CMK (cell line): ENCODE data around the gene FKRP.
"Not testable (repeated sequence)": the region's sequence is repeated elsewhere in the genome, so short reads cannot be mapped to it uniquely, and the experiment has no call there.

Experiments
- DNase-seq: peaks from one replicate; pipeline ENCODE4 v3.0.0-alpha.2; 2010; ENCODE audit warnings: low read depth

The FKRP gene

GRCh38 chr19:46786236-46787039 is 40.6 kb downstream of the FKRP start:
- peak; percentile 93 for DNase-seq

DNA sequence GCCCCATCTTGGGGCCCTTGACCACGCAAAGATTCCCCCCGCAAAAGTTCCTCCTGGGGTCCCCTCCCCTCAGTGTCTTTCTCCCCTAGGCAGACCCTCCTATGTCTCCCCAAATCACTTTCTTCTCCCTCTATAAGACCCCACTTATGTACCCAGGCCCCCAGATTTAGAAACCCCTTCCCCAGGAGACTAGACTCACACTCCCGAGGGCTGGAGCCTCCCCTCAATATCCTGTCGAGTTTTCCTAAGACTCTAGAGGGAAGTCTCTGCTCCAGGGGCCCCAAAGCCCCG is 41.1 kb downstream of the FKRP start:
- no peak for DNase-seq

GRCh38 chr19:46787331-46788261 is 41.7 kb downstream of the FKRP start:
- no peak for DNase-seq

DNA sequence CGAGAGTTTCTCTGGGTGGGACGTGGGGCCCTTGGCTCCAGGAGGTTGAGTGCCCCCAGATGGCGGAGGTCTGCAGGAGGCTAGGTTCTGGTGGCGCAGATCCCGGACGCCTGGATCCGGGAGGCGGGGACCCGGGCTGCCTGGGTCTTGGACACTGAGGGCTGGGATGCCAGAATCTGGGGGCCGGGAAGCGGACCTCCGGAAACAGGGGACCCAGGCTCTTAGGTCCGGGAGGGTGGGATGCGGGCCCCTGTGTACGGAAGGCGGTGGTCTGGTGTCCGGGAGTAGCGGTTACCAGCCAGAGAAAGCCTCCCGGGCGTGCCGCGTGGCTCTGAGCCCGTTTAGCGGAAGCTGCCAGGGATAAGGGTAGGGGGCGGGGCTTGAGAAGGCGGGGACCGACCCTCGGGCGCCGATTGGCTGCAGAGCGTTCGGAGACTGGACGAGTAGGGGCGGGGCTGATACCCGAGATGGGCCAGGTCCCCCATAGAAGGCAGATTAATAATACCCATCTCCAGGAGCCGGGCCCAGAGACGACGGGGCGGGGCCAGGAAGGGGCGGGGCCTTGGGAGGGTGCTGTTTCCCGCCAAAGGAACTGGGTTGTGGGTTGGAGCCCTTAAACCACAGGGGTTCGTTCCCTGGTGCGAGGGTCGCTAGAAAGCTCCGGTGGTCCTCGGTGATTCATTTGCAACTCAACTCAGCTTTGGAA is 42.6 kb downstream of the FKRP start, which contains the start of gene SLC1A5:
SLC1A5 (minus strand) TSS at position 333 of the 706 bp plus-strand sequence. CDS start 629 bp downstream, outside the sequence.
- peak; percentile 99 for DNase-seq

- no peak for DNase-seq
Observed at GRCh38 chr19:46788968-46789338, 43.1 kb downstream of the FKRP start.

- DNase-seq, result no peak
Observed at GRCh38 chr19:46789371-46789770, 43.5 kb downstream of the FKRP start.

GRCh38 chr19:46791944-46792343 is 46.1 kb downstream of the FKRP start:
- peak; percentile 37 for DNase-seq

GRCh38 chr19:46797881-46798280 is 52.0 kb downstream of the FKRP start:
- no peak for DNase-seq

DNA sequence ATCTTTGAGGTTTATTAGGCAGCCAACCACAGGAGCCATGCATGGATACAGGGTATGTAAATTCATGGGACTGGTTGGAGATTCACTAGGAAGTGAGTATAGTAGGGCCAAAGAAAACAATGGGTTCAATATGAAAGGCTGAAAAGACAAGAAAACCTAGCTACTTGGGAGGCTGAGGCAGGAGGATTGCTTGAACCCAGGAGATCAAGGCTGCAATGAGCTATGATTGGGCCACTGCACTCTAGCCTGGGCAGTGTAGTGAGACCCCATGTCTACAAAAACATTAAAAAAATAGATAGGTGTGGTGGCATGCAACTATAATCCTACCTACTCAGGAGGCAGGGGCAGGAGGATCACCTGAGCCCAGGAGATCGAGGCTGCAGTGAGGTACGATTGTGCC is 52.9 kb downstream of the FKRP start:
- DNase-seq, result no peak

GRCh38 chr19:46802152-46802551 is 56.3 kb downstream of the FKRP start:
- DNase-seq, result no peak

- DNase-seq, result no peak
Observed at GRCh38 chr19:46803555-46803954, 57.7 kb downstream of the FKRP start.

DNA sequence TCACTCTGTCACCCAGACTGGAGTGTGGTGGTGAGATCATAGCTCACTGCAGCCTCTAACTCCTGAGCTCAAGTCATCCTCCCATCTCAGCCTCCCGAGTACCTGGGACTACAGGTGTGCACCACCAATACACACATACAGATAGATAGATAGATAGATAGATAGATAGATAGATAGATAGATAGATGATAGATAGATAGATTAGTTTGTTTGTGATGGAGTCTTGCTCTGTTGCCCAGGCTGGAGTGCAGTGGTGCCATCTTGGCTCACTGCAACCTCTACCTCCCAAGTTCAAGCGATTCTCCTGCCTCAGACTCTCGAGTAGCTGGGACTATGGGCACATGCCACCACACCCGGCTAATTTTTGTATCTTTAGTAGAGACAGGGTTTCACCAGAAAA is 58.6 kb downstream of the FKRP start:
- not testable (repeated sequence) for DNase-seq

- no peak for DNase-seq
Observed at GRCh38 chr19:46806656-46807055, 60.8 kb downstream of the FKRP start.
